HAP-1 (cell line): ENCODE measurements around the gene TRIB2.

Experiments used
- DNase-seq, 2 experiments: peaks; one replicate each; pipeline ENCODE4 v3.0.0-alpha.2; 2016 to 2020; ENCODE audit warnings: low spot score in 2 of 2
- H3K27me3 ChIP-seq: fragments of 250-450 bp; sonication (Bioruptor Pico); 2 replicates; pipeline ENCODE4 v1.5.1; 2020; ENCODE audit warnings: low read depth, mild to moderate bottlenecking, moderate library complexity
- H3K36me3 ChIP-seq: fragments of 250-450 bp; sonication (Bioruptor Pico); replicated peaks from 2 replicates; pipeline ENCODE4 v1.5.1; 2020; ENCODE audit warnings: mild to moderate bottlenecking
- H3K4me1 ChIP-seq: fragments of 250-450 bp; sonication (Bioruptor Pico); 2 replicates; pipeline ENCODE4 v1.5.1; 2020; ENCODE audit warnings: mild to moderate bottlenecking
- H3K4me3 ChIP-seq: fragments of 250-450 bp; sonication (Bioruptor Pico); 2 replicates; pipeline ENCODE4 v1.5.1; 2020; ENCODE audit warnings: mild to moderate bottlenecking, moderate library complexity
- H3K9me3 ChIP-seq: fragments of 250-450 bp; sonication (Bioruptor Pico); 2 replicates; pipeline ENCODE4 v1.5.1; 2020; ENCODE audit warnings: mild to moderate bottlenecking, moderate library complexity
- in situ Hi-C: fragments of 300-500 bp; cut with MboI; formaldehyde crosslinking; loops from 3 replicates; pipeline ENCODE4 v1.14.3; 2020; ENCODE audit warnings: low sequenced_read_pairs, inconsistent platforms, mixed read lengths

The TRIB2 gene

DNA sequence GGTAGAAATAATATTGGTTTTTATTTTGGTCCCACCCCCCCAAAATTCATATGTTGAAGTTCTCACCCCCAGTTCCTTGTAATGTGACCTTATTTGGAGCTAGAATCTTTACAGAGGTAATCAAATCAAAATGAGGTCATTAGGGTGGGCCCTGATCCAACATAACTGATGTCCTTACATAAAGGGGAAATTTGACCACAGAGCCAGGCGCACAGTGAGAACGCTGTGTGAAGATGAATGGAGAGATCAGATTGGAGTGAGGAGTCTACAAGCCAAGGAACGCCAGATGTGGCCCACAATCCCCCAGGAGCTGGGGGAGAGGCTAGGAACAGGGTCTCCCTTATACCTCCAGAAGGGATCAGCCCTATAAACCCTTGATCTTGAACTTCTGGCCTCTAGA lies 31.6 kb upstream of the TRIB2 start:
- DNase-seq = no peak
- no peak overlapping the region for H3K4me3 ChIP-seq
- in situ Hi-C loops = no loop called here

DNA sequence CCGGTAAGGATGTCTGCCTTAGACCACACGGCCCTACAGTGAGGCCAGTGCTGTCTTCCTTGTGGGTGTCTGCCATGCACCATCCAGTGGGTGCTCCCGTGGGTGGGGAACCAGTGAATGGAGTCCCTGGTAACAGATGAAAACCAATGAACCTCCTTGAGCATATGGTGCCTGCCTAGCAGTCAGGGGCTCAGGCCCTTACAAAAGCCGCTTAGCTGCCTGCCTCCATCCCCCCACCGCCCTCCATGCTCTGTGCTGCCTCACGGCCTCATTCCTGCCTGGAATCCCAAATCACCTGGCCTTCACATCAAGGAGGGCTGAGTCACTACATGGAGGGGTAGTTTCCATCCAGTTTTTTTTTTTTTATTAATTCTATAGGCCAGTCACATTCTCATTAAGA lies 30.8 kb upstream of the TRIB2 start:
- Histone ChIP-seq H3K27me3 (no peaks in the 10 kb centered on the region), H3K4me1 (no peaks in the 10 kb centered on the region), H3K9me3 (peaks cover 2% of the 10 kb centered on the region; the same call in 1 of the 2 replicates), H3K4me3 (no peak overlapping the region), H3K36me3 (no peaks in the 10 kb centered on the region)
- DNase-seq = no peak
- in situ Hi-C loops = no loop called here

More for the DNA sequence above, 31.6 kb upstream of the TRIB2 start:
- Histone ChIP-seq H3K36me3 (no peaks in the 10 kb centered on the region), H3K27me3 (no peaks in the 10 kb centered on the region), H3K4me1 (no peaks in the 10 kb centered on the region), H3K9me3 (peaks cover 2% of the 10 kb centered on the region; the same call in 1 of the 2 replicates)

DNA sequence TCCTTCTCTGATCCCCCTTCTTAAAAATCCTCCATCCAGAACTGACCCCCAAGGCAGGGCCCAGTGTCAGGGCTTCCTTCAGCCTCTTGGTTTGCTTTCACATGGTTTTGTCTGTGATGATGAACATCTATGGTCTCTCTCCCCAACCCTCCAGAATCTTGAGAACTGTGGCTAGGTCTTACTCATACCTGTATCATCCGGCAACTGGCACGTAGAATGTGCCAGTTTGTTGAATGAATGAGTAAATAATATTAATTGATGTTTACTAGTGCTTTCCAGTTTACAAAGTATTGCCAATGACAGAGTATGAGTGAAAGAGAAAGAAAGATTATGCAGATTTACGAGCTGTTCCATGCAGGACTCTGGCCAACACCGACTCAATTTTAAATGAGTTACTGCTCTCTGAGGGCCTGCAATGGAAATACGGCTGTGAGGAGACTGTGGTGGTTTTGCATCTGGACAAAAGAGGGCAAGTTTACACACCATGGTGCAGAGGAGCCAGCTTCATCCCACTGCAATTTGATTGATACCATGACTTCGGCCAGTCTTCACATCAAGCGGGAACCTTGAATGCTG lies 29.9 kb upstream of the TRIB2 start:
- Histone ChIP-seq H3K27me3 (no peaks in the 10 kb centered on the region), H3K36me3 (no peaks in the 10 kb centered on the region), H3K9me3 (peaks cover 2% of the 10 kb centered on the region; the same call in 1 of the 2 replicates), H3K4me1 (no peaks in the 10 kb centered on the region), H3K4me3 (no peak overlapping the region)
- no peak for DNase-seq
- in situ Hi-C loops = no loop called here

DNA sequence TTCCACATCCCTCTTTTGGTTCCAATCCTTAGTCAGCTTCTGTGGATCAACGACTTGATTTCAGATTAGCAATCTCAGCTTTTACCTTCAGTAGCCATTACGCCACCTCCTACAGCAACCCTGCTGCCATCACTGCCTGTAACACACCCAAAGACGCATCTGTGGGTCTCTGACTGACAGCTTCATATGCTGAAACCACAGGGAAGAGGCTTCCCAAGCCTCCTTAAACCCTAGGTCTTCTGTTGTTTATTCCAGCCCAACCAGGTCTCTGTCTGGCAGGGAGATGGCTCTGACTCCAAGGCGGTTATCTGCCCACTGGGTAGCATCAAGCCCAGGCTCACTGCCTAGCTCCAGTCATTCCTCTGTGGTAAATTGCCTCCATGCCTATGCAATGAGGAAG lies 28.6 kb upstream of the TRIB2 start:
- DNase-seq = no peak
- H3K9me3 ChIP-seq = peaks cover 2% of the 10 kb centered on the region; the same call in 1 of the 2 replicates
- no peaks in the 10 kb centered on the region for H3K27me3 ChIP-seq
- H3K4me1 ChIP-seq = no peaks in the 10 kb centered on the region
- in situ Hi-C loops = no loop called here
- H3K4me3 ChIP-seq = no peak overlapping the region
- H3K36me3 ChIP-seq = no peaks in the 10 kb centered on the region

DNA sequence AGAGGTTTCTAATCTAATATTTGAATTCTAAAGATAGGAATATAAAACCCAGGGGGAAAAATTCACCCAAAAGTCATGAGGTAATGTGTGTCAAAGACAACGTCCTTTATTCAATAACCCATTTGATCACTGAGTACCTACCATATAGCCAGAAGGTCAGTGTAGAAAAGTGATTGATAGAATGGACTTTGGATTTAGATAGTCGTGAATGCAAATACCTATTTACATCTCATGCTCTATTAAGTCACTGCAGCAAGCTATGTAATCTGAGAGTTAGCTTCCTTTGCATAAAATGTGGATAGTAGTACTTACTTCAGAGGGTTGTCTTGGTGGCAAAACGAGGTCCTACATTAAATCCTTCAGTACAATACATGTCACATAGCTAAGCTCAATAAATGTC lies 27.8 kb upstream of the TRIB2 start:
- H3K9me3 ChIP-seq = peaks cover 2% of the 10 kb centered on the region; the same call in 1 of the 2 replicates
- DNase-seq = no peak
- no peak overlapping the region for H3K4me3 ChIP-seq
- H3K4me1 ChIP-seq = no peaks in the 10 kb centered on the region
- in situ Hi-C loops = no loop called here
- H3K36me3 ChIP-seq = no peaks in the 10 kb centered on the region
- no peaks in the 10 kb centered on the region for H3K27me3 ChIP-seq

- H3K4me3 ChIP-seq = no peak overlapping the region
- no peaks in the 10 kb centered on the region for H3K36me3 ChIP-seq
- no peak for DNase-seq
- H3K27me3 ChIP-seq = no peaks in the 10 kb centered on the region
- in situ Hi-C loops = no loop called here
- no peaks in the 10 kb centered on the region for H3K4me1 ChIP-seq
- peaks cover 2% of the 10 kb centered on the region; the same call in 1 of the 2 replicates for H3K9me3 ChIP-seq
Measured at GRCh38 chr2:12693509-12693908, 23.2 kb upstream of the TRIB2 start.

DNA sequence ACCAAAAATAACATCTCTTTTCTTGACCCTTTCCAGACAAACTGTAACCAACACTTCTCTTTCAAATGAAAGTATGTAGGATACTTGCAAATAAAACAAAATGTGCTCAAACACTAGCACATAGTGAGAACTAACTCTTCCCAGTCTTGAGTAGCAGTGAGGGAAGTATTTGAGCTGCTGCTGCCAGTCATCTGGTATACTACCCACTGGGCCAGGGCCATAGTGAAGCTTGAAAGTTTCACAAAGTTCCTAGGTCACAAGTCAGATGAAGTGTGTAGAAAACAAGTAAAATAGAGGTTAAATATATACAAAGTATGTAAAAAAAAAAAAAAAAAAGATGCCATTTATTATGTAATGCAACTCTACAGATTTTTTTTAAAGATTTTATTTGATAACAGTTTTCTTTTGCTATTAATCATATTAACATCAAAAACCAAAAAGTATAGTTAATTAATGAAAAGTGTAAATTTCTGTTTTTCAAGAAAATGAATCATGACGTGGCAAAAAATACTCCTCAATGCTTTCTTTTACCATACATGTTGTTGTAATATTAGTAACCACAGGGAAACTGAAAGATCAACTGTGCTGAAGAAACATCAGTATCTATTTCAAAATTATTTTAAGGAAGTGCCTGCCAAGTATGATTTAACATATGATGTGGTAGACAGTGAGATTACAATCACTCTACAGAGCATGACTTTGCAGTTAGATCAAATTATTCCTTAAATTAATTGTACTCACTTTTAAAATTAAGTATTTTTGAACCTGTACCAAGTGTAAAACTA lies 21.6 kb upstream of the TRIB2 start:
- DNase-seq = no peak
- Histone ChIP-seq H3K27me3 (no peaks in the 10 kb centered on the region), H3K9me3 (no peaks in the 10 kb centered on the region; the same call in 1 of the 2 replicates), H3K4me3 (no peak overlapping the region), H3K36me3 (no peaks in the 10 kb centered on the region), H3K4me1 (no peaks in the 10 kb centered on the region)
- in situ Hi-C loops = no loop called here

DNA sequence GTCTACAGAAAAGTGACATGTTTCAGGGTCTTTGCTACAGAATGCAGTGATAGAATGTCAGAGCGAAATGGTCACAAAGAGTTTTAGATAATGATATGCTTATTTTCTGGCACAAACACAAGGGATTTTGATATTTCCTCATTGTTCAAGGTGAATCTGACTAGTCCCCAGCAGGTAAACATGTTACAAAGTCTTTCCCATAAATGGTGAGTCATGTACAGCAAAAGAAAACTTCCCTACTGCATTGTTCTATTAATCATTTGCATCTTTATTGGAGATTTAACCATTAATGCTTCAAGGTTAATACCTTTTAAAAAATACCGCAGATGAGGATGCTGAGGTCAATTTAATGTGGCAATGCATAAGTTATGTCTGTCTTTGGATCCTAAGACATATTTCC lies 19.1 kb upstream of the TRIB2 start:
- H3K4me1 ChIP-seq = no peaks in the 10 kb centered on the region
- no peaks in the 10 kb centered on the region for H3K27me3 ChIP-seq
- no peaks in the 10 kb centered on the region for H3K36me3 ChIP-seq
- in situ Hi-C loops = no loop called here
- no peaks in the 10 kb centered on the region for H3K9me3 ChIP-seq
- DNase-seq = no peak
- H3K4me3 ChIP-seq = no peak overlapping the region

DNA sequence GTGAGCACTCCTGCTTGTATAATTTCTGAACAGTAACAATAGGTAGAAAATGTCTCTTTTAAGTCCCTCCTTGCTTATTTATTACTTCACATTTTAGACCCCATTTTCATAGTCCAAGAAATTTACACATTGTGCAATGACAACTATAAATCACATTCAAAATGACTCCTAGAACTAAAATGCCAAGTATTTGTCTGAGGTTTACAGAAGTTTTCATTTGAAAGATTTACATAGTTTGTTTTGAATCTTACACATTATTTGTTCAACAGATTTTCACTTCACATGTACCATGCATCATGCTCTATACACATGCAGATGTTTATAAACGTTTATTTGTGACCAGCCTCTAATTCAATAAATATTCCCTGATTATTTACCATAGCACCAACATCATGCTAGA lies 15.7 kb upstream of the TRIB2 start:
- Histone ChIP-seq H3K27me3 (no peaks in the 10 kb centered on the region), H3K9me3 (no peaks in the 10 kb centered on the region), H3K4me3 (no peak overlapping the region), H3K4me1 (no peaks in the 10 kb centered on the region), H3K36me3 (no peaks in the 10 kb centered on the region)
- in situ Hi-C loops = no loop called here
- no peak for DNase-seq

DNA sequence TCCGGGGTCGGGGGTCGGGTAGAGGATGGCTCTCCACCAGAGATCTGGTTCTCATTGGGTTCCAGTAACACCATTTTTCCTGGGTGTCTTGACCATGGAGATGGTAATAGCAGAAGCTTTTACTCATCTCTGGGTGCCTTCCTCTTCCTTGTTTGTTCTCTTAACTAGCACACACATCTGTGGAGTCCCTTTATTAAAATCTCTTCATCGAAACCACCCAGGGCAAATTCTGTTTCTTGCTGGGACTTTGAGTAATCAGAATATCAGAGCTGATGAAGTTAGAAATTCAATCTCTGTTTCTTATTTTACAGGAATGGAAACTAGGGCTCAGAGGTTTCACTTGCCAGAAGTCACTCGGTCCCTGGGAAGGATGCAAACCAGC lies 15.0 kb upstream of the TRIB2 start:
- no peak overlapping the region for H3K4me3 ChIP-seq
- DNase-seq = no peak
- no peaks in the 10 kb centered on the region for H3K4me1 ChIP-seq
- H3K36me3 ChIP-seq = no peaks in the 10 kb centered on the region
- in situ Hi-C loops = no loop called here
- H3K9me3 ChIP-seq = no peaks in the 10 kb centered on the region
- no peaks in the 10 kb centered on the region for H3K27me3 ChIP-seq

GRCh38 chr2:12702168-12703121 lies 14.3 kb upstream of the TRIB2 start:
- H3K9me3 ChIP-seq = no peaks in the 10 kb centered on the region
- DNase-seq = no peak

DNA sequence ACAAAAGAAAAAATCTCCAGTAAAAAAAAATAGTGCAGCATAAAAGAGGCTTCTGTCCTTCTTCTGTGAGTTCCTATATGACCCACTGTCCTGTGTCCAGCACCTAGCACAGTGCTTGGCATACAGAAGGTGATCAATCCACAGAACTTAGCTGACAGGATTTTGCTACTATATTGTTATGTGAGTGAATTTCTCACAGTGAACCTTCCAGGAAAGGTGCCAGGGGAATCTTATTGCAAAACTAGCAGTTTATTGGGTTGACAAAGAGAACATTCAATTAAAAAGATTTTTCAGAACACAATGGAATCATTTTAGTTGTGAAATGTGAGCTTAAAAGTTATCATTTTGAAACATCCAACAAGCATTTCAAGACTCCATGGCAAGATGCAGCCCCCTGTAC lies 12.4 kb upstream of the TRIB2 start:
- H3K36me3 ChIP-seq = no peaks in the 10 kb centered on the region
- H3K4me3 ChIP-seq = no peak overlapping the region
- no peaks in the 10 kb centered on the region for H3K9me3 ChIP-seq
- H3K27me3 ChIP-seq = no peaks in the 10 kb centered on the region
- H3K4me1 ChIP-seq = no peaks in the 10 kb centered on the region
- DNase-seq = no peak
- in situ Hi-C loops = no loop called here

More at GRCh38 chr2:12702168-12703121, 14.3 kb upstream of the TRIB2 start:
- H3K36me3 ChIP-seq = no peaks in the 10 kb centered on the region
- H3K4me1 ChIP-seq = no peaks in the 10 kb centered on the region
- H3K4me3 ChIP-seq = no peak overlapping the region
- no peaks in the 10 kb centered on the region for H3K27me3 ChIP-seq
- in situ Hi-C loops = no loop called here

- no peak overlapping the region for H3K4me3 ChIP-seq
- no peaks in the 10 kb centered on the region for H3K27me3 ChIP-seq
- H3K36me3 ChIP-seq = no peaks in the 10 kb centered on the region
- DNase-seq = no peak
- no peaks in the 10 kb centered on the region for H3K4me1 ChIP-seq
- in situ Hi-C loops = no loop called here
- H3K9me3 ChIP-seq = no peaks in the 10 kb centered on the region
Measured at GRCh38 chr2:12705230-12705629, 11.5 kb upstream of the TRIB2 start.

GRCh38 chr2:12705742-12706141 lies 11.0 kb upstream of the TRIB2 start:
- in situ Hi-C loops = no loop called here
- Histone ChIP-seq H3K4me3 (no peak overlapping the region), H3K36me3 (no peaks in the 10 kb centered on the region), H3K27me3 (no peaks in the 10 kb centered on the region), H3K4me1 (no peaks in the 10 kb centered on the region), H3K9me3 (no peaks in the 10 kb centered on the region)
- DNase-seq = no peak
